Peyer's patch (tissue), 4 donors: ENCODE data around the gene CBARP.

Experiments used
- CTCF ChIP-seq, 6 experiments: fragments of 450-650 bp in 4 of 6; fragments of 200-600 bp in 2 of 6; sonication (generic) in 1 of 6; IDR thresholded peaks; one replicate each; pipeline ENCODE4 v1.5.1; 2017 to 2019; ENCODE audit warnings: antibody characterized with exemption in 6 of 6, mild to moderate bottlenecking in 3 of 6, moderate library complexity in 1 of 6
- POLR2A ChIP-seq, 2 donors: fragments of 450-650 bp; IDR thresholded peaks; one replicate each; pipeline ENCODE4 v1.5.1; 2017; ENCODE audit warnings: antibody characterized with exemption in 2 of 2, mild to moderate bottlenecking in 2 of 2, moderate library complexity in 2 of 2

DNA sequence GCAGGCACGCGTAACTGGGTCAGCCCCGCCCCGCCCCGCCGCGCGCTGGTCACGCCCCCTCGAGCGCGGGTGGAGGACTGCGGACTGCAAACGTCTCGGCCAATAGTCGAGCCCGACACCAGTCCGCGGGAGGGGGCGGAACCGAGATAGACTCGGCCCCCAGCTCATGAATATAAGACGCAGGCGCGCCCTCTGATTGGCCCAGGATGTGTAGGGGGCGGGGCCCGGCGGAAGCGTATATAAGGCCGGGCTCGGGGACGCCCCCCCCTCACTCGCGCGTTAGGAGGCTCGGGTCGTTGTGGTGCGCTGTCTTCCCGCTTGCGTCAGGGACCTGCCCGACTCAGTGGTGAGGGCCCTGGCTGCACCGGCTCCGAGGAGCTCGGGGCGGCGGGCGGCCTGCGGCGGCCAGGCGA lies 31.3 kb upstream of the CBARP start, which contains the start of gene CIRBP:
- TF ChIP-seq POLR2A (IDR thresholded peaks at IDR 0.05) (peak; percentile 96 to 98), CTCF (IDR thresholded peaks at IDR 0.05) (no peak)
